ENCODE measurements around the gene HOXB6. TPM values are rescaled to one million over a fixed set of nuclear protein-coding genes. Genes with fewer than 3 reads are reported as not detected.

The HOXB6 gene
- total RNA-seq, 4 donors from 2014 or later: 34.3 to 98.4 (median 66.7) TPM

GRCh38 chr17:48592577-48592976 lies 12.2 kb downstream of the HOXB6 start:
- Histone ChIP-seq H3K4me3 (peak overlapping the region; percentile 6 to 50 (median 32)), H3K4me1 (peaks cover 0 to 44% (median 11%) of the 10 kb centered on the region in 4 donors), H3K27me3 (no peaks in the 10 kb centered on the region), H3K9me3 (no peaks in the 10 kb centered on the region), H3K27ac (peak overlapping the region; percentile 34 to 92 (median 62)), H3K36me3 (peaks cover 0 to 28% (median 0%) of the 10 kb centered on the region in 3 donors)
- no peak for TF ChIP-seq POLR2A (IDR thresholded peaks at IDR 0.05)
- TF ChIP-seq, protein P1, sequence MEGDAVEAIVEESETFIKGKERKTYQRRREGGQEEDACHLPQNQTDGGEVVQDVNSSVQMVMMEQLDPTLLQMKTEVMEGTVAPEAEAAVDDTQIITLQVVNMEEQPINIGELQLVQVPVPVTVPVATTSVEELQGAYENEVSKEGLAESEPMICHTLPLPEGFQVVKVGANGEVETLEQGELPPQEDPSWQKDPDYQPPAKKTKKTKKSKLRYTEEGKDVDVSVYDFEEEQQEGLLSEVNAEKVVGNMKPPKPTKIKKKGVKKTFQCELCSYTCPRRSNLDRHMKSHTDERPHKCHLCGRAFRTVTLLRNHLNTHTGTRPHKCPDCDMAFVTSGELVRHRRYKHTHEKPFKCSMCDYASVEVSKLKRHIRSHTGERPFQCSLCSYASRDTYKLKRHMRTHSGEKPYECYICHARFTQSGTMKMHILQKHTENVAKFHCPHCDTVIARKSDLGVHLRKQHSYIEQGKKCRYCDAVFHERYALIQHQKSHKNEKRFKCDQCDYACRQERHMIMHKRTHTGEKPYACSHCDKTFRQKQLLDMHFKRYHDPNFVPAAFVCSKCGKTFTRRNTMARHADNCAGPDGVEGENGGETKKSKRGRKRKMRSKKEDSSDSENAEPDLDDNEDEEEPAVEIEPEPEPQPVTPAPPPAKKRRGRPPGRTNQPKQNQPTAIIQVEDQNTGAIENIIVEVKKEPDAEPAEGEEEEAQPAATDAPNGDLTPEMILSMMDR (IDR thresholded peaks at IDR 0.05): no peak
- peak in 1 of 3 donors; percentile 44 for DNase-seq

- DNase-seq: peak in 2 of 3 donors; percentile 45 to 47
- no peaks in the 10 kb centered on the region for H3K27me3 ChIP-seq
- H3K36me3 ChIP-seq: peaks cover 0 to 28% (median 0%) of the 10 kb centered on the region in 3 donors
- peaks cover 0 to 45% (median 9%) of the 10 kb centered on the region in 4 donors for H3K4me1 ChIP-seq
- H3K27ac ChIP-seq: peak overlapping the region; percentile 34 to 92 (median 62)
- peak overlapping the region; percentile 6 to 50 (median 32) for H3K4me3 ChIP-seq
- no peak for TF ChIP-seq POLR2A (IDR thresholded peaks at IDR 0.05)
- TF ChIP-seq, protein P1 (IDR thresholded peaks at IDR 0.05): no peak
- no peaks in the 10 kb centered on the region for H3K9me3 ChIP-seq
These were observed 12.7 kb downstream of the HOXB6 start for GRCh38 chr17:48592057-48592514.

DNA sequence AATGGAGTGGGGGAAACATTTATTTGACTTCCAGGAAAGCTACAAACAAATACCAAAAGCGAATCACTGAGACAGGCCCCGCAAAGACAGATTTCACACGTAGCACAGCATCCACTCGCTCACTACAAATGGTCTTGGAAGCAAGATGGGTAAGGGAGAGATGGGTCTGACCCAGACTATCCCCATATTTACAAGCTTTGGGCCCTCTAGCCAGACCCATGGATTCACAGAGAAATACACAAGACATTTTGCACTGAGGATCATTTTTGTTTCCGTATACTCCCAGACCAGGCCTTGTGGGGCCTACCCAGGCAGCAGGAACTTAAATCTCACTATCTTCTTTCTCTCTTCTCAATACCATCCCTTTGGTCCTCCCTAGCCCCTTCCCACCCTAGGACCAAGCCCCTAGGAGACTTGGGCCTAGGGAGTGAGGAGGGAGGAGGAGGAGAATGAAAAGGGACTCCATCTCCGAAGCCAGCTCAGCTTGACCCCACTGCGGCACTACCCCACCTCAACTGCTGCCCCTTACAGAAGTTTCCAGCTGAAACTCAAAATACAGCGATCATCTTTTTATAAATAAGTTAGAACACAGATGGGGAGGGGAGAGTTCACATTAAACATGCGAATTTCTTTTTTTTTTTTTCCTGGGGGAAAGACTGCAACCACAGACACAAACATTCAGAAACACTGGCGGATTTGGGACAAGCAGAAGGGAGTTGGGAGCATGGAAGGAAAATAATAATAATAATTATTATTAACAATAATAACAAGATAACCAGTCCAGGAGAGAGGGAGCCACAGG lies 13.3 kb downstream of the HOXB6 start:
- Histone ChIP-seq H3K4me1 (peaks cover 0 to 45% (median 8%) of the 10 kb centered on the region in 4 donors), H3K9me3 (no peaks in the 10 kb centered on the region), H3K4me3 (peak overlapping the region in 2 of 4 donors; percentile 20 to 45), H3K36me3 (peaks cover 0 to 26% (median 0%) of the 10 kb centered on the region in 3 donors), H3K27me3 (no peaks in the 10 kb centered on the region), H3K27ac (peak overlapping the region in 3 of 4 donors; percentile 34 to 92 (median 89))
- TF ChIP-seq, protein P1 (IDR thresholded peaks at IDR 0.05): no peak
- TF ChIP-seq POLR2A (IDR thresholded peaks at IDR 0.05): no peak
- no peak for DNase-seq

DNA sequence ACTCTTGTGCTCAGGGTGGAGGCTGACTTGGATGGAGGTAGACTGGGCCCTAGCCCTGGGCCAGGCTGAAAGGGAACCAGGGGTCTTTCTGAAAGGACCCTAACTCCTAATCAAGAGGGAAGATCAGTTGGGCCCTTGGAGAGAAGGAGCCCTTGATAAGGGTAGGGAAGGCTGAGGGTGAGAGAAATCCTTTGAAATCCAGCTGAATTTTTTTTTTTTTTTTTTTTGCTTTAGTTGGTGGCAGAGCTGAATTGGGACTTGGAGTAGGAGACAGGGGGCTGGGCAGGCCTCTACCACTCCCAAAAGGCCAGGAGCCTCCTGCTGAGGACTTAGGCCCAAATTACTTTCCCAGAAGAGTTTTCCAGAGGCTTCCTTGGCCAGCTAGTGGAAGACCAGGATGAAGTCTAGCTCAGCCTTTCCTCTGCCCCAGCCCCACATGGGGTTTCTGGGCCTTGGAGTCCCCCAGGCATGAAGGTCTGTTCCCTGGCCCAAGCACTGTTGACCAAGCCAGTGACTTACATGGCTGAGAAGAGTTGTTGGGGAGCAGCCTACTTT lies 14.1 kb downstream of the HOXB6 start:
- Histone ChIP-seq H3K4me1 (peaks cover 0 to 49% (median 10%) of the 10 kb centered on the region in 4 donors), H3K36me3 (peaks cover 0 to 18% (median 0%) of the 10 kb centered on the region in 3 donors), H3K27me3 (no peaks in the 10 kb centered on the region), H3K27ac (peak overlapping the region; percentile 34 to 92 (median 66)), H3K4me3 (peak overlapping the region in 2 of 4 donors; percentile 33 to 66), H3K9me3 (no peaks in the 10 kb centered on the region)
- DNase-seq: no peak
- TF ChIP-seq, protein P1 (IDR thresholded peaks at IDR 0.05): no peak
- TF ChIP-seq POLR2A (IDR thresholded peaks at IDR 0.05): no peak

DNA sequence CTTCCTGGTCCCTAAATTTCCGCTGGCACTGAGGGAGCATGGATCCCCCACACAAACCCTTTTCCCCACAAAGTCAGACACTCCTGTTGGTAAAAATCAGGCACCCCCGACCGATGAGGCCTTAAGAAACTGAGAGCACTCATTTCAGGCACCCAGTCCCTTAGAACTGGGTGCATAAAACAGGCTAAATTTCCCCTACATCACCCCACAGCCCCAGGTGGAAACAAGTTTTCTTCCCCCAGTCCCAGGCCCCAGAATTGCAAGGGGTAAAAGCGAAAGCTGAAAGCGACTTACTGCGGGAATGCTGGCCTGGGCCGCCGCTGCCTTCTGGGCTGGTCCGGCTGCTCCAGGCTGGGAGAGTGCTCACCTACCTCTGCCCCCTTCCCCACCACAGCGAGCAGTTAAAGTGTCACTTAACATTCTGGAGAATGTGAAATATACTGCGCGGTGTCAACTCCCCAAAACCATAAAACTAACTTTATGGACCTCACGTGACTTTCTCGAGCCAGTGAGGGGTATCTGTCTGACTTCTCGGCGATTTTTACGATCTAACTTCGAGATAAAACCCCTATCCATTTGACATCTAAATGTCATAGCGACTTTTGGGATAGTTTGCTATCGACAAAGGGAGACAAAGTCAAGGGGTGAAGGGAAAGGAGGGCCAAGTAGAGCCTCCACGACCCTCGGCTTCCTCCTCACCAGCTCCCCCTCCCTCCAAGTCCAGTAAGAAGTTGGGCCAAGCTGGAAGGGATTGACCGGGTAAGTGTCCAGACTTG lies 14.8 kb downstream of the HOXB6 start, which contains the start of gene HOXB3:
TSS of gene HOXB3 (minus strand) at position 411 of the 776 bp plus-strand sequence. CDS start 37,767 bp downstream, outside the sequence.
- Histone ChIP-seq H3K4me3 (peak within 1 kb of the TSS in 2 of 4 donors; percentile 33 to 66), H3K27me3 (no peaks in the 10 kb centered on the region), H3K4me1 (peaks cover 0 to 48% (median 10%) of the 10 kb centered on the region in 4 donors), H3K27ac (peak within 1 kb of the TSS; percentile 34 to 92 (median 66)), H3K36me3 (peaks cover 0 to 14% (median 0%) of the 10 kb centered on the region in 3 donors), H3K9me3 (no peaks in the 10 kb centered on the region)
- peak in 2 of 3 donors; percentile 45 to 56 for DNase-seq
- TF ChIP-seq, protein P1 (IDR thresholded peaks at IDR 0.05): no peak
- no peak for TF ChIP-seq POLR2A (IDR thresholded peaks at IDR 0.05)
